AG09319 (cell line): Measurements from ENCODE around the gene TTC7B.

Experiments
- DNase-seq: peaks from one replicate; pipeline ENCODE4 v3.0.0-alpha.2; 2010; ENCODE audit warnings: low read depth; ENCODE audit errors: extremely low read depth
- CTCF ChIP-seq: IDR thresholded peaks from 2 replicates; pipeline ENCODE4 v1.5.1; 2011; ENCODE audit warnings: low read depth, mild to moderate bottlenecking, inconsistent platforms, low read length, moderate library complexity

The TTC7B gene

GRCh38 chr14:90587918-90588317 lies 228.3 kb downstream of the TTC7B start:
- no peak for DNase-seq
- TF ChIP-seq CTCF, result no peak

- no peak for TF ChIP-seq CTCF
- DNase-seq, result no peak
These were observed 228.8 kb downstream of the TTC7B start for GRCh38 chr14:90587252-90587910.

GRCh38 chr14:90585106-90585505 lies 231.1 kb downstream of the TTC7B start:
- DNase-seq, result no peak
- no peak for TF ChIP-seq CTCF

GRCh38 chr14:90583916-90584605 lies 232.2 kb downstream of the TTC7B start:
- no peak for TF ChIP-seq CTCF
- no peak for DNase-seq

GRCh38 chr14:90583427-90583826 lies 232.8 kb downstream of the TTC7B start:
- no peak for TF ChIP-seq CTCF
- DNase-seq, result no peak

GRCh38 chr14:90582166-90582565 lies 234.1 kb downstream of the TTC7B start:
- no peak for DNase-seq
- TF ChIP-seq CTCF, result no peak

- no peak for DNase-seq
- no peak for TF ChIP-seq CTCF
These were observed 234.5 kb downstream of the TTC7B start for GRCh38 chr14:90581745-90582144.
